Muscle of leg (tissue), 11 donors: ENCODE measurements around the gene GNAO1. TPM values are rescaled to one million over a fixed set of nuclear protein-coding genes. Genes with fewer than 3 reads are reported as not detected.

Source experiments
- DNase-seq: peaks from one replicate; pipeline ENCODE4 v3.0.0; 2013
- H3K27ac ChIP-seq: one replicate; pipeline ENCODE4 v1.5.1; 2013; ENCODE audit warnings: mild to moderate bottlenecking, low read length, control low read depth
- H3K27me3 ChIP-seq: one replicate; pipeline ENCODE4 v1.6.1; 2013; ENCODE audit warnings: low read length; ENCODE audit not compliant: control insufficient read depth, insufficient read depth
- H3K36me3 ChIP-seq: one replicate; pipeline ENCODE4 v1.6.1; 2013; ENCODE audit warnings: low read length; ENCODE audit not compliant: control insufficient read depth, insufficient read depth
- H3K4me1 ChIP-seq: one replicate; pipeline ENCODE4 v1.6.1; 2013; ENCODE audit warnings: low read length; ENCODE audit not compliant: control insufficient read depth, insufficient read depth
- H3K4me3 ChIP-seq: one replicate; pipeline ENCODE4 v1.5.1; 2013; ENCODE audit warnings: low read length, control low read depth
- H3K9me3 ChIP-seq: replicated peaks from 2 replicates; pipeline ENCODE4 v1.6.1; 2013; ENCODE audit warnings: low read depth, low read length; ENCODE audit not compliant: control insufficient read depth
- WGBS: methylation state at CpG from one replicate; pipeline ENCODE4 v1.1.5; 2013; ENCODE audit warnings: missing lambda C conversion rate; ENCODE audit not compliant: insufficient coverage; 5-methylcytosine and 5-hydroxymethylcytosine counted together
- polyA plus RNA-seq, 8 donors: library from polyadenylated mRNA; unstranded; fragments of 120-200 nt; gene quantifications; one replicate each; pipeline versions ENCODE4 v1.2.1 to v1.2.3, GENCODE V29; 2013; ENCODE audit warnings: inconsistent platforms in 1 of 8, low replicate concordance in 1 of 8; ENCODE audit not compliant: insufficient read length in 8 of 8, insufficient read depth in 1 of 8
- total RNA-seq: library from RNA; stranded (reverse); fragments of 120-200 nt; gene quantifications from one replicate; pipeline ENCODE4 v1.2.4, GENCODE V29; 2013

GNAO1 gene
- total and polyA plus RNA-seq, 9 donors, result 0.49 to 3.2 (median 2.1) TPM

- WGBS, result 34% methylated on average over 4 of the region's 9 CpGs
- peaks cover 28% of the 10 kb centered on the region for H3K4me1 ChIP-seq
- H3K27ac ChIP-seq, result no peak overlapping the region
- no peaks in the 10 kb centered on the region for H3K36me3 ChIP-seq
- DNase-seq, result no peak
- no peaks in the 10 kb centered on the region for H3K27me3 ChIP-seq
- H3K4me3 ChIP-seq, result no peak overlapping the region
- H3K9me3 ChIP-seq, result no peaks in the 10 kb centered on the region
Observed at GRCh38 chr16:56262551-56263245, 71.4 kb downstream of the GNAO1 start.

- H3K36me3 ChIP-seq, result no peaks in the 10 kb centered on the region
- 68% methylated on average over 7 of the region's 11 CpGs for WGBS
- DNase-seq, result no peak
- no peaks in the 10 kb centered on the region for H3K27me3 ChIP-seq
- H3K4me3 ChIP-seq, result no peak overlapping the region
- H3K9me3 ChIP-seq, result no peaks in the 10 kb centered on the region
- H3K4me1 ChIP-seq, result peaks cover 19% of the 10 kb centered on the region
- H3K27ac ChIP-seq, result no peak overlapping the region
Observed at GRCh38 chr16:56263711-56264608, 72.7 kb downstream of the GNAO1 start.

DNA sequence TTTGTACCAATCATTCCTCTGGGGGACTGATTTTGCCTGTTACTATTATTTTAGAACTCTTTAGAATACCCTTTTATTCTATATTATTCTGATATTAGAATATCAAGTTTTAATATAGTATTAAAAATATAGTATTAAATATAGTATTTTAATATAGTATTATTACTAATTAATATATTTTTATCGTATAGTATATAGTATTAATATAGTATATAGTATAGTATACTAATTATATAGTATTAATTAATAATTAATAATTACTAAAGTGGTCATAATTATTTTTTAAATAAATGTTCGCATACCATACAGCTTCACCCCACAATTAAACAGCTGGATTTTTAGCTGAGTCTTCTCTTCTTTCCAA, 73.3 kb downstream of the GNAO1 start:
- H3K4me1 ChIP-seq, result peaks cover 21% of the 10 kb centered on the region
- peaks cover 2% of the 10 kb centered on the region for H3K27me3 ChIP-seq
- WGBS, result no CpG with 5 or more reads among the region's 2 CpGs
- no peak overlapping the region for H3K4me3 ChIP-seq
- no peaks in the 10 kb centered on the region for H3K9me3 ChIP-seq
- no peak overlapping the region for H3K27ac ChIP-seq
- DNase-seq, result no peak
- H3K36me3 ChIP-seq, result no peaks in the 10 kb centered on the region

DNA sequence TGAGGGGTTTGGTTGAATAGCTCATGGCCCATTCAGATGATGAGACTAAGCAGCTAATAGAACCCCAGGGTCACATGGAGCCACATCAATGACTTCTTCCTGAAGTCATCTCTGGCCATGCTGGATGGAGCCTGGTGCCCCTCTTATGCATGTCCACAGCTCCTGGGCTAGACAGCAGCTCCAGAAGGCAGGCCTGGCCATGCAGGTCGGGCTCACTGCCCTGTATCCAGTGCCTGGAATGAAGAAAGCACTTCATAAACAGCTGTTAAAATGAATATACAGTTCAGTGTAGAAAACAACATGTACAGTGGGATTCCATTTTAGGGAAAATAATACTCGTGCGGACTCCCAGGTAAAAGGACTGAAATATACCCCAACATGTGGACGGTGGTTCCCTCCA, 73.9 kb downstream of the GNAO1 start:
- peaks cover 26% of the 10 kb centered on the region for H3K4me1 ChIP-seq
- no peaks in the 10 kb centered on the region for H3K36me3 ChIP-seq
- WGBS, result no CpG with 5 or more reads among the region's 4 CpGs
- no peak for DNase-seq
- H3K27ac ChIP-seq, result no peak overlapping the region
- H3K9me3 ChIP-seq, result no peaks in the 10 kb centered on the region
- H3K4me3 ChIP-seq, result no peak overlapping the region
- peaks cover 2% of the 10 kb centered on the region for H3K27me3 ChIP-seq

DNA sequence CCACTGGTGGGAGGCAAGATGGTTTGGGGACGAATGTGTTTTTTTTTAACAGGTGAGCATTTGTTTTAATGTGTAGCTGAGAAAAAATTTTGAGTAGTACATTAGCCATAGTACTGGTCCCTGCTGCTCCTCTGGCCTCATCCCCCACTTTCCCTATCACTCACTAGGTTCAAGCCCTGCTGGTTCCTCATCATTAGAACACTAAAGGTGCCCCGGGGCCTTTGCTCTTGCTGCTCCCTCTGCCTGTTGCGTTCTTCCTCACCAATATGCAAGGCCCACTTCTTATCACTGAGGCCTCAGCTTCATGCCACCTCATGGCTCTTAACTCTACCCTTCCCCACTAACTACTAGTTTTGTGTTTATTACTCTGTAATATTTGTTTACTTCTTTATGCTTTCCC, 74.5 kb downstream of the GNAO1 start:
- WGBS, result 84% methylated on average over 2 of the region's 3 CpGs
- Histone ChIP-seq H3K27ac (no peak overlapping the region), H3K9me3 (no peaks in the 10 kb centered on the region), H3K4me3 (no peak overlapping the region), H3K27me3 (peaks cover 2% of the 10 kb centered on the region), H3K4me1 (peaks cover 23% of the 10 kb centered on the region), H3K36me3 (no peaks in the 10 kb centered on the region)
- no peak for DNase-seq

- 86% methylated on average over 10 of the region's 17 CpGs for WGBS
- H3K9me3 ChIP-seq, result no peaks in the 10 kb centered on the region
Observed at GRCh38 chr16:56266641-56267607, 75.6 kb downstream of the GNAO1 start.

GRCh38 chr16:56267888-56268287, 76.6 kb downstream of the GNAO1 start:
- peaks cover 2% of the 10 kb centered on the region for H3K27me3 ChIP-seq
- 76% methylated on average over 2 of the region's 2 CpGs for WGBS
- H3K4me3 ChIP-seq, result no peak overlapping the region
- peaks cover 12% of the 10 kb centered on the region for H3K4me1 ChIP-seq
- DNase-seq, result no peak
- peaks cover 2% of the 10 kb centered on the region for H3K9me3 ChIP-seq
- H3K27ac ChIP-seq, result no peak overlapping the region
- H3K36me3 ChIP-seq, result no peaks in the 10 kb centered on the region

More at GRCh38 chr16:56266641-56267607, 75.6 kb downstream of the GNAO1 start:
- Histone ChIP-seq H3K4me1 (peaks cover 19% of the 10 kb centered on the region), H3K27ac (no peak overlapping the region), H3K27me3 (peaks cover 2% of the 10 kb centered on the region), H3K4me3 (no peak overlapping the region), H3K36me3 (no peaks in the 10 kb centered on the region)
- DNase-seq, result no peak

DNA sequence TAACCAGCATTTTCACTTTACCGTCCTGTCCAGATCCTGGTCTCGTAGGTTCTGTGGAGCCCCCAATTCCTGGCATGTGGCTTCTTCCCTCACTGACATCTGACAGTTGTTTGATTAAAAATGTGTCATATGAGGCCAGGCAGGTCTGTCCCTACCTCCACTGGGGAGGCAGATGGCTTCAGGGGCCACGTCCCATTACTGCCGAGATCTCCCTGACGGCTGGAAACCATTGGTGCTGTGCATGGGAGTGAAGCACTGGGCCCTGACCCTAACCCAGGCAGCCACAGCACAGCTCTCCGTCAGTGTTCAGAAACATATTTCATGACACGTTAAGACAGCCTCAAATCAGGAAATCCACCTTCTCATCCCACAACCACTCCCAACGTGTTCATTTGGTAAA, 77.5 kb downstream of the GNAO1 start:
- Histone ChIP-seq H3K27me3 (peaks cover 5% of the 10 kb centered on the region), H3K4me1 (peaks cover 10% of the 10 kb centered on the region), H3K27ac (no peak overlapping the region), H3K36me3 (no peaks in the 10 kb centered on the region), H3K9me3 (peaks cover 2% of the 10 kb centered on the region), H3K4me3 (no peak overlapping the region)
- WGBS, result no CpG with 5 or more reads among the region's 8 CpGs
- DNase-seq, result no peak

- WGBS, result 72% methylated on average over 9 of the region's 13 CpGs
- peaks cover 10% of the 10 kb centered on the region for H3K4me1 ChIP-seq
- DNase-seq, result no peak
- H3K27me3 ChIP-seq, result peaks cover 7% of the 10 kb centered on the region
- H3K4me3 ChIP-seq, result no peak overlapping the region
- H3K36me3 ChIP-seq, result no peaks in the 10 kb centered on the region
- H3K9me3 ChIP-seq, result peaks cover 2% of the 10 kb centered on the region
- H3K27ac ChIP-seq, result no peak overlapping the region
Observed at GRCh38 chr16:56269281-56269680, 78.0 kb downstream of the GNAO1 start.
